HG02642 (cell line): ENCODE measurements around the gene VPS72.
"Not testable (repeated sequence)": the region's sequence is repeated elsewhere in the genome, so short reads cannot be mapped to it uniquely, and the experiment has no call there.

ENCODE experiments used
- ATAC-seq: cut with Tn5 transposase; IDR thresholded peaks from one replicate; pipeline ENCODE4 v1.9.1; 2021; ENCODE audit warnings: mild to moderate bottlenecking; ENCODE audit not compliant: unreplicated experiment, poor library complexity

VPS72 gene

DNA sequence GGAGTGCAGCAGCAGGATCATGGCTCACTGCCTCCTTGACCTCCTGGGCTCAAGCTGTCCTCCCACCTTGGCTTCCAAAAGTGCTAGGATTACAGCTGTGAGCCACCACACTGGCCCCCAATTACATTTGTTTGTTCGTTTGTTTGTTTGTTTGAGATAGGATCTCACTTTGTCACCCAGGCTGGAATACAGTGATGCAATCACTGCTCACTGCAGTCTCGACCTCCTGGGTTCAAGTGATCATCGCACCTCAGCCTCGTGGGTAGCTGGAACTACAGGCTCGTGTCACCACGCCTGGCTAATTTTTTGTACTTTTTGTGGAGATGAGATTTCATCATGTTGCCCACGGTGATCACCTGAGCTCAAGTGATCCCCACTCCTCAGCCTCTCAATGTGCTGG, 2.0 kb upstream of the VPS72 start:
- no peak for ATAC-seq

DNA sequence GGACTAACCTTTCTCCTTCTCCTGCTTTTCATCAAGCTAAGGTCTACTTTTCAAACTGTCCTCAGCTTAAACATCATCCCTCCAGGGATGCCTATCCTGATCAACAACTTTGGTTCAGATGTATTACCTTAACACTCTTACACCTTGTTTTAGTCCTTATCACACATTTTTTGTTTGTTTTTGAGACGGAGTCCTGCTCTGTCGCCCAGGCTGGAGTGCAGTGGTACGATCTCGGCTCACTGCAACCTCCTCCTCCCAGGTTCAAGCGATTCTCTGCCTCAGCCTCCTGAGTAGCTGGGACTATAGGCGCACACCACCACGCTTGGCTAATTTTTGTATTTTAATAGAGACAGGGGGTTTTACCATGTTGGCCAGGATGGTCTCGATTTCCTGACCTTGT, 1.3 kb downstream of the VPS72 start:
- not testable (repeated sequence) for ATAC-seq

DNA sequence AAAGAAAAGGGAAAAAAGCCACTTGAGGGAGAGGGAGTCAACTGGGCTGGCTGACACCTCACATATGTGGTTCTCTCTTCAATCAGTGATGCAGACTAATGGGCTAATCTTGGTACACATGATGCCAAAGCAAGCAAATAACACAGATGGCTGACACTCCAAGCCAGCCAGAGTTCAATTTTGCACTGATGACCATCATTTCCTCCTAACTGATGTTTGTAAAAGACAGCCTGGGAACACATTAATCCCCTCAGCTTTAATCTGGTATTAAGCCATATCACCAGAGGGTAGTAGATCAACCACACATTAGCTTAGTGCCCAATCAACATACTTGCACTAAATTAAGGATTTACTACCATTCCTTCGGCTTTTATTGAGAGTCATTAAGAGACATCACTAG, 2.8 kb downstream of the VPS72 start:
- no peak for ATAC-seq

DNA sequence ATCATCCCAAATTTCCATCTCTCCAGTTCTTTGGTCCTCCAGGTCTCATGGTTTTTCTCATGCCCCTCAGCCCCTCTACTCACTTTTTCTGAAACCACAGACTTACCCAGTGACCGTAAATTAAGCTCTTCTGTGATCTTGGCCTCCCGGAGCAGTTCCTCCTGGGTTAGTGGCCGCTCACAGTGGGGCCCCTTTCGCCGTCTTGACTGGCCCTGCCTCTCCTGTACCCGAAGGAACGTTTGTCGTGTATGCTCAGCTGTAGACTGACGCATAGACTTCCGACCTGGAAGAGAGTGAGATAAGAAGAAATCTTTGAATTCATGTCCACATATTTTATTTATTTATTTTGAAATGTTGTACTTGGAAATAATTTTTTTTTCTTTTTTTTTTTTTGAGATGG, 5.8 kb downstream of the VPS72 start:
- no peak for ATAC-seq

DNA sequence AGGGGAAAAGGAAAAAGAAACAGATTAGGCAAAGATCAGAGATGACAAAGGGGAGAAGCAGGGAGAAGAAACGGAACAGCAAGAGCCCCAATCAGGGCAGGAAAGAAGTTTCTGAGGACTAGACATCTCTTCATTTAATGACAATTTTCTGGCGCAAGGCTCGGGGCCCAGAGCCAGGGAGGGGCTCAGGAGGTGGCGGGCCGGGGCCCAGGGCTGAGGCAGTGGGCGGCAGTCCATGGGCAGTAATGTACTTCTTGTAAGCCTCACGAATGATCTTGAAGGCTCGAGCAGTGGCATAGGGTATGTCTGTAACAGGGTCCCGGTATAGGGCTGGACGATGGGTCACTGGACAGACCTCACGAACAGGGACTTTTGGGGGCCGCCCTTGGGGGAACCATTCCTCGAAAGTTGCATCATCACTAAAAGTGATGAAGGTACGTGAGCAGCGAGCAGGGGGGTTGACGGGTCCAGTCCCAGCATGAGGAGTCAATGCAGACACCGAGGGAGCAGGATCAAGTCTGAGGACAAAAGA, 13.4 kb downstream of the VPS72 start:
- ATAC-seq = no peak

DNA sequence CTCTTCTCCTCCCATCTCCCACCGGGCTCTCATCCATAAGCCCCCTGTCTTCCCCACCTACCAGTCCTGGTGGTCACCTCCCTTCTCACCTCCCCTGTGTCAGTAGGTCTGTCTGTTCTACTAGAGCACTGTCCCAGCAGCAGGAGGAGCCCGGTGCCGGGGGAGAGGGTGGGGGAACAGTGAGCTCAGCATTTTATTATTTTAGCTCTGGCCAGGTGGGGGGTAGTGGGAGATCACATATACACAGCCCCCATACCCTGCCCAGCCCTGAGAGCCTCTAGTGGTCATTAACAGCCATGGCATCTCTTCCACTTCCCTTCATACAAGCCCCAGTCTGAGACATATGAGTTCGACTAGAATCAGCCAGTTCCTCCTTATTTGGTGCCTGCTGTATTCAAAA, 14.1 kb downstream of the VPS72 start, which contains the start of gene TMOD4:
Gene TMOD4, minus strand, starts transcription at position 119 of the 400 bp plus-strand sequence. CDS start 1,106 bp downstream, outside the sequence.
- ATAC-seq = no peak

DNA sequence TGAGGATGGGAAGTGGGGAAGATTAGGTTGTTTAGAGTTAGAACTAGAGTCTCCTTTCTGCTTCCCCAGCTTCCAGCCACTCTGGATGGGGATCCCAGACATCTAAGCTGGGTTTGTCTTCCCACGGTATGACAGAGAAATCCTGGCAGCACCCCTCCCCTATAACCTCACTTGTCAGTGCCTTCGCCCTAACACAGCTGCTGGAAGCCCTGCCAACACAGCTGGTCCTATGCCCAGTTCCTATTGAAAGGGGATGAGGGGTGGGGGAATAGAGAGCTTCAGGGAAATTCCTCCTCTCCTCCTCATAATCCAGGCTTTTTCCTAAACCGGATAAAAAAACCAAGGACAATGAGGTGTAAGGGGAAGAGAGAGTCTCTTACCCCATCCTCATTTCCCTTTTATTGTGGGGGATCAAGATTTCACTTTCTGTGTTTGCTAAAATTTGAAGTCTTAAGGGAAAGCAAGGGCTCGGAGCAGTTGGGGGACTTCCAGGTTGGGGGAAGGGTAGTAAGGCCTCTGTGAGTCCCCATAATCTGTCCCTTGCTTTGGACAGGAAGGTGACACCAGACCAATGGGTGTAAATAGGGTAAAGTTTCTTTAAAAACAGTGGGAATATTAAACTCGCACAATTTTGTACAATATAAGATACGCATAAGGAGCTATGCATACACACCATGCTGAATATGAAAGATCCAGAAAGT, 14.8 kb downstream of the VPS72 start:
- ATAC-seq = no peak

DNA sequence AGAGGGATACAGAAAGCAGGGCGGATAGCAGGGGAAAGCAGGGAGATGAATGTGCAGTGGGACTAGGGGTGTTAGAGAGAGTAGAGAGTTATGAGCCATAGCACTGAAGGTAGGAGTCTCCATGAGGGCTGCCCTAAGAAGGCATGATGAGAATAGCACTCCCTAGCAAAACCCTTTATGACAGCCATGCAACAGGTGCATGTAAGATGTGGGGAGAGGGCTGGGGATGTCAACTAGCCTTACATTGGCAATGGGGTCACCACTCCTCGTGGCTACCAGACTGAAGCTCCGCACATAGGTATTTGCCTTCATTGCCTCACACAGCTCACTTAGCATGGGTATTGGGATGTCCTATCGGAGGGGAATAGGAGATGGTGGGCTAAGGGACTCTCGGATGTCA, 18.8 kb downstream of the VPS72 start:
- ATAC-seq = no peak

DNA sequence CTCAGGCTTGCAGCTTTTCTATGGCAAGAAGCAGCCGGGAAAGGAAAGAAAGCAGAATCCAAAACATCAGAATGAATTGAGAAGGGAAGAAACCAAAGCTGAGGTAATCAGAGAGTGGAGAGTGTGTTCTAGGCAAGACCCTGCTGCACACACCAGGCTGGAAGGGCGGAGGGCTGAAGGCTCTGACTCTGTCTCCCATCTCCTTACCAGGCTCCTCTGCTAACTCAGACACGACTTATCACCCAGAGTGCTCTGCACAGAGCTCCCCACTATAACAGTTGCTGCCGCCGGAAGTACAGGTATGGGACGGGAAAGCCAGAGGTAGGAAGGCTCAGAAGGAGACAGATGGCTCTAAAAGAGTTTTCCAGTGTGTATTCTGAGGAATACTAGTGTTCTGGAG, 22.9 kb downstream of the VPS72 start:
- ATAC-seq = no peak

DNA sequence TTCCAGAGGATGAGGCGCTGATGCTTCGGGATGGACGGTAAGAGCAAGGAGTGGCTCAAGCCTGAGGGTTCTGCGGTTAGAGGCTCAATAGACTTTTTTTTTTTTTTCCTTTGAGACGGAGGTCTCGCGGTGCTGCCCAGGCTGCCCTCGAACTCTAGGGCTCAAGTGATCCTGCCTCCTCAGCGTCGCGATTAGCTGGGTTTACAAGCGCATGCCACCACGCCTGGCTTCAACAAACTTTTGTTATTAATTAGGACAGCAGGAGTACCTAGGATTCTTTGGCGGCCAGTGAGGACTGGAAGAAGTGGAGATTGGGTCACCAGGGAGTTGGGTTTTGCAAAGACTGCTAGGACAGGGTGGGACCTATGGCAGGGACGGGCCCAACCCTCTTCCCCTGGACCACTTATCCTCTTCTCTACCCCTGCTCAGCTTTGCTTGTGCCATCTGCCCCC, 23.5 kb downstream of the VPS72 start:
- ATAC-seq = no peak

DNA sequence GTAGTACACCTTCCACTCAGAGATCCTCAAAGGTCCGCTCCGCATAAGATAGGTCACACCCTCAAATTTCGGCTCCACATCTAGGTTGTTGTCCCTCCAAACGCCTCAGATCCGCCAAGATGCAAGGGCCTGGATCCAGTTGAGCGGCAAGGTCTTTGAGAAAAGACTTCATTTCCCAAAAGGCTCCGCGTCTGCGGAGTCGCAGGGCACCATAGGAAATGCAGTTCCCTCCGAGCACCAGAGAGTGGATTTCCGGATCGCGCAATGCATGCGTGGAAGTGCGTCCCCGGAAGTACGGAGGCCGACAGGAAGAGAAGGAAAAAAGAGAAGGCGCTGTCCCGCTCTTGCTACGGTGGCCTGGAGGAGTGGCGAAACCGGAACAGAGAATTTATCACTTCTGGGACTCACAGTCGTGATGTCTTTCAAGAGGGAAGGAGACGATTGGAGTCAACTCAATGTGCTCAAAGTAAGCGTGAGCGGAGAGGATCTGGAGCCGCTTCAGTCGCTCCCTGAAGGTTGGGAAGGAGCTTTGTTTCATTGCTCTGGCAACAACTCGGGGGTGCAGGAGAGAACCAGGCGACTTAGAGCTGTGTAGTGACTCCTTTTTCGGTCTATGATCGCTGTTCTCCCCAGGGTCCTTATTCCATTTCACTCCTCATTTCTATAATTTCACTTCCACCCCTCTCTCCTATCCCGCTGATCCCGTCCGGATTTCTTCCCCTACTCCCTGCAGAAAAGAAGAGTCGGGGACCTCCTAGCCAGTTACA, 24.1 kb downstream of the VPS72 start, which contains the start of the genes LYSMD1 and SCNM1:
Gene LYSMD1, minus strand, starts transcription at position 165 of the 767 bp plus-strand sequence. CDS start 644 bp downstream, outside the sequence.
Gene SCNM1, plus strand, starts transcription at position 407 of the 767 bp plus-strand sequence. Its CDS starts 9 bp downstream, at position 416.
- ATAC-seq = peak; percentile 88

DNA sequence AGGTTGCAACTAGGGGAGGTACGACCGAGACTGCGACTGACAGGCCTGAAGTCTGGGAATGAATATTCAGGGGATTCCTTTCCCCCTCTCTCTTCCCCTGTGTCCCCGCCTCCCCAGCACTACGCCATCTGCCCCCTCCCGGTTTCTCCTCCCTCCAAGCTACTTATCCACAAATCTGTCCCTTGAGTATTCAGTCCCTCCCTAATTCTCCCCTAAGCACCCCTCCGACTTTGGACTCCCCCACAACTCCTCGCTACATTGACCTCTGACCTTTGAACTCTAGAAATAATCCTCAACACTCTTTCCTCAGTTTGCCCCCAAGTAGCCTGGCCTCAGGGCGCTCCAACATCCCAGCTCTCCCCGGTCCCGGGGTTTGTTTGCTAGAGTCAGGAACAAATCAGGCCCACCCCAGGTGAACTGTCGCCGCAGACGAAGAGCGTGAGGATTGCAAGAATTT, 24.7 kb downstream of the VPS72 start:
- no peak for ATAC-seq

DNA sequence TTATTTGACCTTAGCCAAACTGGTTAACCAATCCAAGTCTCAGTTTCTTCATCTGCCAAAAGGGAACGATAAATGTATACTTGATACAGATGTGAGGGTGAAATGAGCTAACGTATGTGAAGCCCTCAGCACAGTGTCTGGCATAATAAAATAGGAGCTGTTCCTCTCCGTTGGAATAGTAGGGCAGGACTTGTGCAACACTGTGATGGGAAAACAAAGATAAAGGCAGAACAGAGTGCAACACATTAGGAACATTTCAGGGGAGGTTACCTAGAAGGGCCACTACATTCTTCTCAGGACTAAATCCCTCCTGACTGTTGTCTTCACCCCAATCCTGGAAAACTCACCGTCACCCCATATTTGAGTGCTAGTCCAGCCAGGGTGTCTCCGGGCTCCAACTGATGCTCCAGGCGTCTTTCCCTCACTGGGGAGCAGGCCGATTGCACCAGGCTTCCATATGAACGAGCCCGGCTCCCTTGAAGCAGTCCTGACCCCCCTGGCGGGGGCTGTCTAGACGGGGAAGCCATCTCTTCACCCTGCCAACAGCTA, 25.2 kb downstream of the VPS72 start:
- ATAC-seq = no peak

DNA sequence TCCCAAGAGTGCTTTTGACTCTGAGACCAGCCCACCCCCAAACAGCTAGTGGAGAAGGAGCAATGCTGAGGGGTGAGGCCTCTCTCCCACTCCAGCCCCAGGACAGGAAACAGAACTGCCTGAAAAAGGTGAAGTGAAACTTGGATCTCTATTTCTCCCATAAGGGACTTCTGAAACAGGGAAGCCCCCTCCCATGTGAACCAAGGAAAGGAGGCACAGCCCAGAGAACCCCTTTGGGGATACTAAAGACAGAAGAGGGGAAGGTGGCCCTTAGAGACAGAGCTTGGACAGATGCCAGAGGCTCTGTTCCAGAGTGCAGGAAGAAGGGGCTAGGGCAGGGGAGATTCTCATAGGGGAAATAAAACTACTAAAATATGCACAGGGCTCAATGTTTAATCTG, 30.6 kb downstream of the VPS72 start:
- no peak for ATAC-seq

DNA sequence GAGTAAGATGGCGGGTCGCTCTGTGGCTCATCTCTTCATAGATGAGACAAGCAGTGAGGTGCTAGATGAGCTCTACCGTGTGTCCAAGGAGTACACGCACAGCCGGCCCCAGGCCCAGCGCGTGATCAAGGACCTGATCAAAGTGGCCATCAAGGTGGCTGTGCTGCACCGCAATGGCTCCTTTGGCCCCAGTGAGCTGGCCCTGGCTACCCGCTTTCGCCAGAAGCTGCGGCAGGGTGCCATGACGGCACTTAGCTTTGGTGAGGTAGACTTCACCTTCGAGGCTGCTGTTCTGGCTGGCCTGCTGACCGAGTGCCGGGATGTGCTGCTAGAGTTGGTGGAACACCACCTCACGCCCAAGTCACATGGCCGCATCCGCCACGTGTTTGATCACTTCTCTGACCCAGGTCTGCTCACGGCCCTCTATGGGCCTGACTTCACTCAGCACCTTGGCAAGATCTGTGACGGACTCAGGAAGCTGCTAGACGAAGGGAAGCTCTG, 31.2 kb downstream of the VPS72 start:
- ATAC-seq = no peak

DNA sequence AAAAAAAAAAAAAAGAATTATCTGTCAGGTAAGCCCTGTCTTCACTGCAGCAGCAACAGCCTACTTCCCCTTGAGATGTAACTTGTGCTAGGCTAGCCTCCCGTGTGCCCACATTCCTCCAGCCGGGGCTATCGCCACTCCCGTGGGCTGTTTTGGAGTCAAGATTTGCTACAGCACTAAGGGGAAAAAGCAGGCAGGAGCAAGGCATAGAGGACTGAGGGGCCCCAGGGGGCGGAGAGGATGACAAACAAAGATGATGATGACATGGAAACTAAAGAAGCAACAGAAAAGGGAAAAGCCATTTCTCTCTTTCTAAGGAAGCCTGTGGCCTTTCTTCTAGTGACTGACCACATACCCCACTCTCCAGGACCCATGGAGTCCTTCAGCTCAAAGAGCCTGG, 31.7 kb downstream of the VPS72 start:
- no peak for ATAC-seq

DNA sequence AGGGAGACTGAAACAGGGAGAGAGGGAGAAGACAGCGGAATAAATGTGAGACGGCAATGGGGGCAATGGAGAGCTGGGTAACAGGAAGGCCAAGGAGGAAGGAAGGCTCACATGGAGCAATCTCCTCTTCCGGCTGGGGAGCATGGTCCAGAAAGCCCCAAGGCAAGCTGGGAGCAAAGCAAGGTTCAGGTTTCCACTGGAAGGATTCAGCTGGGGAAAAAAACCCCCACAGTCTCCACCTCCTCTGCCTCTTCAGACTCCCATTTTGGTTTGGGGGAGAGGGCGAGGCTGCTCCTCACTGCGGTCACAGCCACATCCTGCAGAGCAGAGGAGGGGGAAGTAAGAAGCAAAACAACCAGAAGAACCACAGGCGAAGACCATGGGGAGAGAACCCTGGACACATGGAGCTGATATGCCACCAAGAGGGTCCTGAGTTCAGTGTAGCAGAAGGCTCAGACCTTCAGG, 32.9 kb downstream of the VPS72 start:
- peak; percentile 26 for ATAC-seq

DNA sequence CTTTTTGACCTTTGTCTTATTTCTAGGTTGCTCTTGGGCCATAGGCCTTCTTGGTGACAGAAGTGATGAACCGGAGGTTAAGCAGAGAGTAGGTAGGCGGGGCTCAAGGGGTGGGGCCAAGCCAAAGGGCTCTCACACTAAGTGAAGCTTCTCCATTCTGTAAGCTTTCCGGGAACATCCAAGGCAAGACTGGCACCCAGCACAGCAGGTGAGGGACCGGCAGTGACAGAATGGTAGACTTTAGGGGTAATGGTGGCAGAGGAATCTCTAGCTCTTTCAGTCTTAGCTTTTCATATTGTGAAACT, 33.5 kb downstream of the VPS72 start, which contains the start of gene TNFAIP8L2:
Gene TNFAIP8L2, plus strand, starts transcription at position 135 of the 305 bp plus-strand sequence. CDS start 2,049 bp downstream, outside the sequence.
- peak; percentile 69 for ATAC-seq

DNA sequence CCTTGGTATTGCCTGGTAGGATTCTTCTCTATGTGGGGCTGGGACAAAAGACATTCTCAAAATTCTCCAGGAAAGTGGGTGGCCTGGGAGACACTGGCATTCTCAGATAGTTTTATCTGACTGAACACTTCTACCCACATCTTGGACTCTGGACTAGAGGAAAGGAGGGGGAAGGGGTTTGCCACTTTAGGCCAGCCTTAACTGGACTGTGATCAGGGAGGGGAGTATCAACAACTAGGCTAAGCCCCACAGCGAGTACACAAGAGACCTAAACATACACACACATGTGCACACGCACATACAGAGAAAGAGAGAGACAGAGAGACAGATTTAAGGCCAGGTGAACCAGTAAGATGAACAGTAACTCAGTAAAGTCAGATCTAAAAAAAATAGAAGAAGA, 42.3 kb downstream of the VPS72 start:
- ATAC-seq = no peak

DNA sequence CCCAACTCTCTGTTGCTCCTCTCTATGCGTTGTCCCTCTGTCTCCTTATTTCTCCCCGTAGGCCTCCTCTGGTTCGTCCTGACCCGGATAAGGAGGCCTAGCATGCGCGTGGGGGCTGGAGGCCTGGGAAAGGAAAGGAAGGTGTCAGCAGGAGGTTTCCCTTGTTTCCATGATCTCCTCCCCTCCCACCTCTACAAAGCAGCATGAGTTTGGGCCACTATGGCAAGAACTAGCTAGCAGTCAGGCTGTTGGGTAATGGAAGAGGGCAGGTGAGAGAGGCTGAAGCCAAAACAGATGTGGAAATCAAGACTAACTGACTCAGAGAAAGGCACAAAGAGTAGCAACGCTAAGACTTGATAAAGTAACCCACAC, 42.9 kb downstream of the VPS72 start:
- ATAC-seq = peak; percentile 4
